Activated CD4-positive, alpha-beta memory T cell treated with anti-CD3 and anti-CD28 coated beads for 36 hours (primary cell): ENCODE measurements around the gene MTERF4. TPM values are rescaled to one million over a fixed set of nuclear protein-coding genes. Genes with fewer than 3 reads are reported as not detected.
A peak's percentile ranks its signal among the peaks of the same experiment; 100 is the strongest.

Experiments used
- CTCF ChIA-PET: fragments of 350-600 bp; sonication (Branson Sonifier 250); formaldehyde crosslinking; loops from one replicate; lab custom pipeline; 2021; ENCODE audit warnings: antibody characterized with exemption, inconsistent platforms; lab: Charles Lee
- POLR2A ChIA-PET: fragments of 350-600 bp; sonication (Branson Sonifier 250); formaldehyde crosslinking; loops from one replicate; lab custom pipeline; 2021; ENCODE audit warnings: antibody characterized with exemption; lab: Charles Lee
- DNase-seq: peaks from one replicate; pipeline ENCODE4 v3.0.0-alpha.2; 2020
- H3K27ac Mint-ChIP-seq: one replicate; pipeline ENCODE4 v1.8.0; 2021; ENCODE audit warnings: mixed read lengths
- H3K27me3 Mint-ChIP-seq: one replicate; pipeline ENCODE4 v1.8.0; 2021; ENCODE audit warnings: mixed read lengths
- H3K36me3 Mint-ChIP-seq: one replicate; pipeline ENCODE4 v1.8.0; 2021; ENCODE audit warnings: mixed read lengths
- H3K4me1 Mint-ChIP-seq: one replicate; pipeline ENCODE4 v1.8.0; 2021; ENCODE audit warnings: low read depth, mixed read lengths
- H3K4me3 Mint-ChIP-seq: one replicate; pipeline ENCODE4 v1.8.0; 2021; ENCODE audit warnings: mild to moderate bottlenecking, mixed read lengths
- H3K9me3 Mint-ChIP-seq: one replicate; pipeline ENCODE4 v1.8.0; 2021; ENCODE audit warnings: mixed read lengths
- intact Hi-C: fragments of 100-400 bp; cut with micrococcal nuclease; formaldehyde crosslinking; loops from one replicate; pipeline ENCODE4 v1.15.1; 2023
- total RNA-seq, 2 experiments: library from RNA; stranded (reverse); gene quantifications; one replicate each; pipeline ENCODE4 v1.2.3, GENCODE V29; 2021

The MTERF4 gene
- total RNA-seq, 2 experiments from 2014 or later: 43.9 to 46.0 TPM

DNA sequence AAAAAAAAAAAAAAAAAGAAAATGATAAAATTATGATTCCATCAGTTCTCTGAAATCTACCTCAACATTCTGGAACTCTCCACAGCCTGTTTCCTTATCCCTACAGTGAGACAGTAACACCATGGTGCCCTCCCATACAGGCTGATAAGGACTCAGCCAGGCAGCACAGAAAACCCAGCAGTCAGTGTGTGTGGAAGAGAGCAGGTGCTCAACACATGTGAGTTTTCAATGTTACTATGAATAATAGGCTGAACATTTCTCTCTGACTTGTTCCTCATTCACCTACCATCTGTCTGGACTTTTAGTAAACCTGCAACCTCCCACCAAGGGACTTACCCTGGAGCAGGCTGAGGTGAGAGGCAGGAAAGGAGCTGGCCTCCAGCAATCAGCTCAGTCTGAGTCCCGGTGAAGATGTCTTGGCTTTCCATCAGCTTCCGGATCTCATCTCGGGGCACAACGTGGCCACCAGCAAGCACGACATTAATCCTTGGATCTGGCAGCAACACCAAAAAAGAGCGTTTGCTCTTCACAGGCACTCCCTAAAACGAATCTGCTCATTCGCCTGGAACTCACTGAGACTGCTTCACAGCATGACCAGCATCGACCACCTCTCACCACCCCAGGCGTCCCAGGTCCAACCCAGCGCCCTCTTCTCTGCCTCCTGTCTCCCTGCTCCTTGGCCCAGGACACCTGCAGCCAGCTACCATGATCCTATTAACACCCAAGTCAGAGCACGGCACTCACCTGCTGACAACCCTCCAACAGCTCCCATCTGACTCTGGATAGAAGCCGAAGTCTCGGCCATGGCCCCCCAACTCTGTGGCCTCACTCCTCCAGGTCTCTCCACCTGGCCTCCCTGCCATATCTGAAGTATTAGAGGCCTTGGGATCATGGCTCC is 30.7 kb upstream of the MTERF4 start:
- CTCF ChIA-PET: interaction anchor here (0.7 kb wide), 1 partner anchor 54 kb away, joined by 3 read pairs; no protein-coding TSS in a partner anchor
- intact Hi-C loops: no loop called here
- no peaks in the 10 kb centered on the region for H3K27me3 Mint-ChIP-seq
- POLR2A ChIA-PET: no interaction called here
- H3K9me3 Mint-ChIP-seq: peaks cover 4% of the 10 kb centered on the region
- H3K27ac Mint-ChIP-seq: no peak overlapping the region
- no peak for DNase-seq
- peaks cover 56% of the 10 kb centered on the region for H3K36me3 Mint-ChIP-seq
- no peak overlapping the region for H3K4me3 Mint-ChIP-seq
- H3K4me1 Mint-ChIP-seq: peaks cover 24% of the 10 kb centered on the region

DNA sequence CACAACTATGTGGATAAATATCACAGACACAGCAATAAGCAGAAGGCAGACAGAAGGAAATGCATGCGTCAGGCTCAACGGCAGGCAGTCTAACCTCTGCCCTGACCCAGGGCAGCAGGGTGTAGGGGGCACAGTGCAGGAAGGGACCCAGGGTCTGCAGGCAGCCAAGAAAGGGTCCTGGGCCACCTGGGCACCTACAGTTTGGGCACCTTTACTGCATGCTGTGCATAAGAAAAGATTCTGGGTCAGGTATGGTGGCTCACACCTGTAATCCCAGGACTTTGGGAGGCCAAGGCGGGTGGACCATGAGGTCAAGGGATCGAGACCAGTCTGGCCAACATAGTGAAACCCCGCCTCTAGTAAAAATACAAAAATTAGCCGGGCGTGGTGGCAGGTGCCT is 29.4 kb upstream of the MTERF4 start:
- no peak overlapping the region for H3K27ac Mint-ChIP-seq
- ChIA-PET CTCF (no interaction called here), POLR2A (no interaction called here)
- peaks cover 4% of the 10 kb centered on the region for H3K9me3 Mint-ChIP-seq
- DNase-seq: no peak
- intact Hi-C loops: no loop called here
- H3K36me3 Mint-ChIP-seq: peaks cover 64% of the 10 kb centered on the region
- peaks cover 37% of the 10 kb centered on the region for H3K4me1 Mint-ChIP-seq
- H3K4me3 Mint-ChIP-seq: no peak overlapping the region
- no peaks in the 10 kb centered on the region for H3K27me3 Mint-ChIP-seq

DNA sequence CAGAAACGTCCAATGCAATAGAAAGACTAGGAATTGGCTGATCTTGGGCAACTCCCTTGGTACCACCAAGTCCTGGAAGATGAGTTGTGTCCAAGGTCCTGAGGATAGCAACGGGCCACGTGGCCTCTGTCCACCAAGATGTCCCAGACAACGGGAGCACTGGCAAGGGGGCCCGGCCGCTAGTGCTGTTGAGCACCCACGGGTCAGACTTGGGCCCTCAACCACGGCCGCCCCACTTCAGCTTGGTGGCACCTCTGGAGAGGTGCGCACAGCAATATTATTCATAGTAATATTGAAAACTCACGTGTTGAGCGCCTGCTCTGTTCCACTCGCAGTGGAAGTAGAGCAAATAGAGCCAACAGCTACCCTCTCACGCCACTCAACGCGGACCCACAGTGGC is 28.2 kb upstream of the MTERF4 start:
- Mint-ChIP-seq H3K9me3 (peaks cover 4% of the 10 kb centered on the region), H3K4me1 (peaks cover 48% of the 10 kb centered on the region), H3K27me3 (no peaks in the 10 kb centered on the region), H3K27ac (no peak overlapping the region), H3K36me3 (peaks cover 60% of the 10 kb centered on the region), H3K4me3 (no peak overlapping the region)
- ChIA-PET CTCF (no interaction called here), POLR2A (no interaction called here)
- no peak for DNase-seq
- intact Hi-C loops: no loop called here

DNA sequence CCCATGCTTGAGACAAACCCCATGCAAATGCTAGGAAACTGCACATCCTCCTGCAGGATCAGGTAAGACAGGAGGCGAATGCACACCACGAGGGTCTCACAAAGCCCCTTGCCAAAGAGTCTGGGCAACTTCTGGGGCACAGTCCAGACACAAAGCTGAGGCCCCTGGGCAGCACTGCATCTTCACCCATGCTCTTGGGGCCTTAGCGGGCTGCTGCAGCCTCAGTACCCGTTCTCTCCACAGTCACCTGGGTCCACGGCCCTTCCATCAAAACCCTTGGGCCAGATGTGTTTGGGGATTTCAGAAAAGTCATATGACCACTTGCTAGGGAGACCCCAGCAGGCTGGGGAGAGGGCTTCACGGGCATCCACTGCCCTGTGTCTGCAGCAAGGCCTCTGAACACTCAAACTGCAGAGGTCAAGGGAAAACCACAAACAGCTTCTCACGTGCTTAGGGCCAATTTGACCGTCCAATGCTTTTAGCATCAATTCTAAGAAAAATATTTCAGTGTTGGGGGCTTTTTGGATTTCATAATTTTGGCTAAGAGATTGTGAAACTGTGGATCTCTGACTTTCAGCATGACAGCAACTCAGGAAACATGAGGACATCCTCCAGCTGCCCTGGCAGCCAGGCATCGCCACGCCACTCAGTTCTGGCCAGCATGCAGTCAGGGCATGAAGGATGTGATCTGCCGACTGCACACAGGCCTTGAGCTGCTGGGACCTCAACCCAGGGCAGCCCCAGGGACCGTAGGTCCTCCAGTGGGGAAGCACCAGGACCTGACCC is 27.2 kb upstream of the MTERF4 start:
- no peak overlapping the region for H3K4me3 Mint-ChIP-seq
- intact Hi-C loops: no loop called here

DNA sequence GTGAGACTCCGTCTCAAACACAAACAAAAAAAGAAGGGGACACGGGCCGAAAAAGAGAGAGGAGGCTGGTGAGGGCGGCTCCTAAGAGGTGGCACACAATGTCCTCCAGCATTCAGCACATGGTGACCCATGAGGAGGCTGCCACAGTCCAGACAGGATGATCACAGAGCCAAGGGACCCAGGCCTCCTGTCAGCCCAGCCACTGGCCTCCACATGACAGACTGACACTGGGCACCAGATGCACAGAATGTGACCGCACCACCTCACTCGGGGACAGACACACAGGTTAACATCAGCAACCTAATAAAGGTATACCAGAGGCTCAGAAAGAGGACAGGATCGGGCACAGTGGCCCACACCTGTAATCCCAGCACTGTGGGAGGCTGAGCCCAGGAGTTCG is 26.2 kb upstream of the MTERF4 start:
- intact Hi-C loops: no loop called here
- peaks cover 4% of the 10 kb centered on the region for H3K9me3 Mint-ChIP-seq
- peaks cover 61% of the 10 kb centered on the region for H3K36me3 Mint-ChIP-seq
- POLR2A ChIA-PET: interaction anchor here (0.9 to 1.0 kb wide), 2 partner anchors 9 to 21 kb away, joined by 3 read pairs; partner anchors contain the start of gene PASK
- CTCF ChIA-PET: no interaction called here
- no peak for DNase-seq
- H3K4me1 Mint-ChIP-seq: peaks cover 56% of the 10 kb centered on the region
- H3K27me3 Mint-ChIP-seq: no peaks in the 10 kb centered on the region
- peak overlapping the region; percentile 99 for H3K27ac Mint-ChIP-seq
- no peak overlapping the region for H3K4me3 Mint-ChIP-seq

More for the DNA sequence above, 27.2 kb upstream of the MTERF4 start:
- H3K36me3 Mint-ChIP-seq: peaks cover 58% of the 10 kb centered on the region
- peak overlapping the region; percentile 99 for H3K27ac Mint-ChIP-seq
- H3K27me3 Mint-ChIP-seq: no peaks in the 10 kb centered on the region
- no peak for DNase-seq
- ChIA-PET CTCF (no interaction called here), POLR2A (no interaction called here)
- H3K4me1 Mint-ChIP-seq: peaks cover 49% of the 10 kb centered on the region
- peaks cover 4% of the 10 kb centered on the region for H3K9me3 Mint-ChIP-seq

DNA sequence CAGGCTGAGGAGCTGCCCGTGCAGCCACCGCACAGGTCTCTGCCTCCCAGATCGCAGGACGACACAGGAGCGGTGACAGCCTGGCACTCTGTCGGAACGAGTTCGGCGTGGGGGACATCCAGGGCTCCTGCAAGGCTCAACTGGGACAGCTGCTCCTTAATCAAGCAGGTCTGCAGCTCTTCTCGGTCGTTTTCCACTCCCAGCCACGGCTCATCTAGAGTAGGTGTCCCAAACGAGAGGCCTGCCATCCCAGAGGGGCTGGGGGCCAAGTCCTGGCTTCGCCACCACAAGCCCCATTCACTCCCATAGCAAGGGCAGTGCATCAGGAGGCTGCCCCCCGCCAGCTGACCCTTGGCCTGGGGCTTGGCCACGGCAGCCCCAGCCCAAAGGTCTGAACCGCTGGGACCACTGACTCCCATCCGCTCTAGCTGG is 24.7 kb upstream of the MTERF4 start:
- Mint-ChIP-seq H3K27ac (peak overlapping the region; percentile 99), H3K27me3 (no peaks in the 10 kb centered on the region), H3K4me3 (peak overlapping the region; percentile 32), H3K9me3 (peaks cover 4% of the 10 kb centered on the region), H3K4me1 (peaks cover 58% of the 10 kb centered on the region), H3K36me3 (peaks cover 61% of the 10 kb centered on the region)
- intact Hi-C loops: loop anchor here (1.0 to 2.0 kb wide), 2 partner anchors 14 to 22 kb away; partner anchors contain the start of gene PASK
- ChIA-PET CTCF (no interaction called here), POLR2A (interaction anchor here (0.6 to 1.1 kb wide), 2 partner anchors 13 kb away, joined by 3 read pairs; no protein-coding TSS in a partner anchor)
- no peak for DNase-seq

DNA sequence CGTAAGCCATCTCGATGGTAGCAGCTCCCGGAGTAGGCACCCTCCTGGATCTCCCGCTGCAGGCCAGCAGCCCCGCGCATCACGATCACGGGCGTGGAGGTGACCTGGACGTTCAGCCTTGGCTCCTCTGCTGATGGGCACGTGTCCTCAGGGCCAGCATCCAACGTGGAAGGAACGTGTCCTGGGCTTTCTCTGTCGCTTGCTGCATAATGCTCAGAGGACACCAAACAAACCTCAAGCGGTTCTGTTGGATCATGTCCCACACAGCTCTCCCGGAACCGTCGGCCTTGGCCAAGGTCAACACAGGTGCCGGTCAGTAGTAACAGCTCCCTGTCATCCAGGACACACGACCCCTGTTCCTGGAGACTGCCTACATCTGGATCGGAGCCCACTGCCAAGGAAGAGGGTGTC is 24.1 kb upstream of the MTERF4 start:
- DNase-seq: no peak
- Mint-ChIP-seq H3K4me1 (peaks cover 64% of the 10 kb centered on the region), H3K27ac (peak overlapping the region; percentile 99), H3K4me3 (peak overlapping the region; percentile 23), H3K36me3 (peaks cover 66% of the 10 kb centered on the region), H3K27me3 (no peaks in the 10 kb centered on the region), H3K9me3 (peaks cover 4% of the 10 kb centered on the region)
- POLR2A ChIA-PET: interaction anchor here (0.6 to 1.1 kb wide), 2 partner anchors 13 kb away, joined by 3 read pairs; no protein-coding TSS in a partner anchor
- CTCF ChIA-PET: no interaction called here
- intact Hi-C loops: loop anchor here (2.0 kb wide), 1 partner anchor 23 kb away; the partner anchor contains the start of gene PASK

DNA sequence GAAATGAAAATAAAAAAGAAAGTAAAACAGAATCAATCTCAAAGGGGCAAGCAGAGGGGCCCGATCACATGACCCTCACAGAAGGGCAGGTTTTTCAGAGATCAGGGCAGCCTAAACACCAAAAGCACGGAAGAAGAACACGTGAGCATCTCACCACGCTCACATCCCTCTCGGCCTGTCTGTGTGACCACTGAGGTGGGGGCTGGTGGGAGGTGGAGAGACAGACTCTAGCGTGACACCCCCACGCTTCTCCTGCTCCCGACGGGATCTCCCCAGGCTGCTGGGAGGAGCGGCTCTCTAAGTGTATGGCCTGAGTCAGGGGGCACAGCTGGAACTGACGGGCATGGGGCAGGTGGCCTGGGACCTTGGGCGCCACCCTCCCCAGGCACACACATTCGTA is 23.5 kb upstream of the MTERF4 start:
- ChIA-PET POLR2A (no interaction called here), CTCF (no interaction called here)
- peak overlapping the region; percentile 99 for H3K27ac Mint-ChIP-seq
- H3K4me1 Mint-ChIP-seq: peaks cover 70% of the 10 kb centered on the region
- no peaks in the 10 kb centered on the region for H3K27me3 Mint-ChIP-seq
- no peak for DNase-seq
- H3K9me3 Mint-ChIP-seq: peaks cover 10% of the 10 kb centered on the region
- H3K4me3 Mint-ChIP-seq: peak overlapping the region; percentile 43
- intact Hi-C loops: loop anchor here (2.0 kb wide), 1 partner anchor 23 kb away; the partner anchor contains the start of gene PASK
- peaks cover 69% of the 10 kb centered on the region for H3K36me3 Mint-ChIP-seq

DNA sequence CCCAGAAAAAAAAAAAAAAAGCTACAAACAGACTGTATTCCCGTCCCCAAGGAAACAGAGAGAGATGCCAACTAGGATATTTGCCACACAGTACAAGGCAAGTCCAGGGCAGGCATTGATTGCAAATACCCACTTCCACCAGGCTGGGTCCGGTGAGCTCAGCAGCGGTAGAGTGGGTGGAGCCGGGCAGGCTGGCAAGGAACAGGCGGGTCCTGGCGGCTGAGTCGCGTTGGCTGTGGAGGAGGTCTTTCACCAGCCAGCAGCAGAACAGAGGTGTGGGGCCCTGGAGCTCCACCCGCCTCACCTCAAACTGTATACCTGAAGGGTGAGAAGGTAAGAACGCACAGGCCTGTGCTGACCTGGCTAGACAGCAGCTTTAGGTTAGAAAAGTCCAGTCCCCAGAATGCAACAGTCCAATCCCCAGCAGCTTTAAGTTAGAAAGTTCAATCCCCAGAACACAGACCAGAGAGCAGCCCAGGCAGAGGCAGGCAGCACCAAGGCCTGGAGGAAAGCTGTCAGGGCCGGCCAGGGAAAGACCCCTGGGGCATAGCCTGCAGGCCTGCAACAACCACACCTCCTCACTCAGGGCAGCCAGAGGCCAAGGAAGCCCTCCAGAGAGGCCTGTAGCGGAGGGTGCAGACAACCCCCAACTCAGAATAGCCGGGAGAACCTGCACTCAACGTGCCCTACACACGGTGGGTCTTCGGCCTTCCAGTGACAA is 21.9 kb upstream of the MTERF4 start:
- Mint-ChIP-seq H3K27me3 (no peaks in the 10 kb centered on the region), H3K9me3 (peaks cover 14% of the 10 kb centered on the region), H3K27ac (peak overlapping the region; percentile 92), H3K4me3 (peak overlapping the region; percentile 77), H3K36me3 (peaks cover 62% of the 10 kb centered on the region), H3K4me1 (peaks cover 62% of the 10 kb centered on the region)
- peak; percentile 78 for DNase-seq
- intact Hi-C loops: no loop called here
- ChIA-PET POLR2A (interaction anchor here (1.1 to 1.5 kb wide), 4 partner anchors 10 to 24 kb away, joined by 3 to 7 read pairs (median 4); partner anchors contain the start of gene MTERF4), CTCF (interaction anchor here (0.6 to 2.0 kb wide), 4 partner anchors 10 to 46 kb away, joined by 4 to 7 read pairs (median 4); partner anchors contain the start of gene PASK)

DNA sequence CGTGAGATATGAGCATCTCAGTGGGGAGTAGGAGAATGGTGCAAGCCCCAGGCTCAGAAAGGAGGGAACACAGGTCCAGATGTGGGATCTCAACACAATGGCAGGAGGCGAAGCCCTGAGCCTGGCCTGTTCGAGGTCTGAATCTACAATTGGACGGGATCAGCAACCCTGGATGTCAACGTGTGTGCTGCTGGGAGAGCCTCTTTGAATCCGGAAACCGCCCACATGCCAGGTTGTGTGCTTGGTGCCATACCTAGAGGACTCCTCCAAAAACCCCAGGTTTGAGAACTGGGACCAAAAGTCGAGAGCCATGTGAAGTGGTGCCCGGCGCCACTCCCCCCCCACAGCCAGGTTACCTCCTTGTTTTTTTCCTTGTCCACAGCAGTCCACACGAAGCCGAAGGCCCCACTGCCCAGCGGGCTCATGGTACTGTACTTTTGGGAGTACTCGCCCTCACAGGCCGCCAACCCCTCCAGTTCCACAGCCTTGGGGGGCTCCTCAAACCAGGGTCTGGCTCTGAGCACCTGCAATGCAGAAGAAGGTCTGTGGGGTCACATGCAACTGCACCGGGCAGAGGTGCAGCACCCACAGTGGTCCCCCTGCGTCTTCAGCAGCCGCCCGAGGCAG is 20.4 kb upstream of the MTERF4 start:
- Mint-ChIP-seq H3K4me3 (no peak overlapping the region), H3K27ac (peak overlapping the region; percentile 33), H3K4me1 (peaks cover 50% of the 10 kb centered on the region), H3K27me3 (no peaks in the 10 kb centered on the region), H3K9me3 (peaks cover 10% of the 10 kb centered on the region), H3K36me3 (peaks cover 61% of the 10 kb centered on the region)
- intact Hi-C loops: no loop called here
- DNase-seq: peak; percentile 6
- ChIA-PET CTCF (no interaction called here), POLR2A (interaction anchor here (1.0 kb wide), 1 partner anchor 13 kb away, joined by 3 read pairs; no protein-coding TSS in a partner anchor)

DNA sequence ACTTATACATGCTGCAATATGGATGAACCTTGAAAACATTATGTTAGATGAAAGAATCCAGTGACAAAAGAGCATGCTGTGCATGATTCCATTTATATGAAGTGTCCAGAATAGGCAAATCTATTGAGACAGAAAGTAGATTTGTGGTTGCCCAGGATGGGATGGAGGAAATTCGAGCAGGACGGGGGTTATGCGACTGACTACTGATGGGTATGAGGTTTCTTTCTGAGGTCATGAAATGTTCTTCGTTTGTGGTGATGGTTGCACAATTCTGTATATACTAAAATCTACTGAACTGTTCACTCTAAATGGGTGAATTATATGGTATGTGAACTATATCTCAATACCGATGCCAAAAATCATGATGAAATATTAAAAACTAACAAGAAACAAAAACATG is 18.9 kb upstream of the MTERF4 start:
- intact Hi-C loops: no loop called here
- Mint-ChIP-seq H3K36me3 (peaks cover 56% of the 10 kb centered on the region), H3K9me3 (peaks cover 10% of the 10 kb centered on the region), H3K4me1 (peaks cover 35% of the 10 kb centered on the region), H3K4me3 (no peak overlapping the region), H3K27ac (peak overlapping the region; percentile 15), H3K27me3 (no peaks in the 10 kb centered on the region)
- DNase-seq: no peak
- ChIA-PET CTCF (interaction anchor here (1.0 kb wide), 1 partner anchor 43 kb away, joined by 4 read pairs; no protein-coding TSS in a partner anchor), POLR2A (interaction anchor here (0.6 kb wide), 1 partner anchor 25 kb away, joined by 3 read pairs; no protein-coding TSS in a partner anchor)
